GM19468 (cell line): ENCODE data around the gene CDC42EP5.
"Not testable (repeated sequence)": the region's sequence is repeated elsewhere in the genome, so short reads cannot be mapped to it uniquely, and the experiment has no call there.

Source experiments
- ATAC-seq: cut with Tn5 transposase; IDR thresholded peaks from one replicate; pipeline ENCODE4 v1.9.1; 2021; ENCODE audit warnings: mild to moderate bottlenecking, moderate library complexity, moderate number of reproducible peaks; ENCODE audit not compliant: unreplicated experiment; ENCODE audit errors: extremely low read depth

The CDC42EP5 gene

DNA sequence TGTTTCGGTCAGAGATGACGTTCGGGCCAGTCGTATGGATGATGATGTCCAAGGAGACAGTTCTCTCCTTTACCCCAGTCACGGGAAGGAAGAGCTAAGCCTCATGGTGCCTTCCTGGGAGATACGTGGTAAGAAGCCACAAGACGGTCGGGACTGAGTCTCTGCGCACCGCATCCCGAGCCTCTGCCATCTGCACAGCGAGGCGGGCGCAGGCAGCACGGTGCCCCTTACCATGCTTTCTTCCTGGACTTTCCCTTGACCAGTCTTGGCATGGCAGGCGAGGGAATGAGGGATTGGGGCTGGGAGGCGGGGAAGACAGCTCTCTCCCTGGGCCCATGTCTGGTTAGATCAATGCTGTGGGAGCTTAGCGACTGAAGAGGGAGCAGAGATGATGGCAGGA lies 19.5 kb upstream of the CDC42EP5 start:
- ATAC-seq, result no peak

- ATAC-seq, result no peak
Observed at GRCh38 chr19:54489766-54490165, 16.7 kb upstream of the CDC42EP5 start.

GRCh38 chr19:54489341-54489740 lies 16.2 kb upstream of the CDC42EP5 start:
- ATAC-seq, result no peak

DNA sequence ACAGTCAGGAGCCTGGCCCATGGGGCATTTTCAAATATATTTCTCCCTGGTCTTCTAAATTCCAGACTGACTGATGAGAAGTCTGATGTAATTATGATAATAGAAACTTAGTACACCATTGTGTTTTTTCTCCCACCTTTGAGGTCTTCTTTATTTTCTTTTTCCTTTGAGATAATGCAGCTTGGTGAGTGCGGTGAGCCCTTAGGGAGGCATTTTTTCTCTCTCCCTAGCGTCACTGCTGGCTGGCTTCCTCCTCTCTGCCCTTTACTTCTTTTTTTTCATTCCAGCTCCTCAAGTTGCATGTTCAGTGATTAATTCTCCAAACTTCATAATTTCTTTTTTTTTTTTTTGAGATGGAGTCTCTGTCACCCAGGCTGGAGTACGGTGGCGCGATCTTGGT lies 12.8 kb upstream of the CDC42EP5 start:
- no peak for ATAC-seq

DNA sequence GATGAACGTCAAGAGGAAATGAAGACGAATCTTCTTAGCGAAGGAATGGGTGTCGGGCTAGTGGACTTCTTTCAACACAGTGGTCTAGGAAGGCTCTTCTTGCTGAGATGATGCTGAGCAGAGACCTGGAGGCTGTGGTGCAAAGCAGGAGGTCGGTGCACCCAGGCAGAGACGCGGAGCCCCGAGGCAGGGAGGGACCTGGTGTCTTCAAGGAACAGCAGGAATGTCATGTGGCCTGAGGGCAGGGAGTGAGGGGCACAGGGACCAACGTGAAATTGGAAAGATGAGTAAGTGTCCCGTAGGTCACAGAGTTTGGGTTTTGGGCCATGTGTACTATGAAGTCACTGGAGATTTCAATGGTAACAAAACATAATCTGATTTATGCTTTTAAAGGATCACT lies 11.4 kb upstream of the CDC42EP5 start:
- ATAC-seq, result no peak

- ATAC-seq, result no peak
Observed at GRCh38 chr19:54482889-54483288, 9.8 kb upstream of the CDC42EP5 start.

- ATAC-seq, result no peak
Observed at GRCh38 chr19:54481326-54481930, 8.3 kb upstream of the CDC42EP5 start.

DNA sequence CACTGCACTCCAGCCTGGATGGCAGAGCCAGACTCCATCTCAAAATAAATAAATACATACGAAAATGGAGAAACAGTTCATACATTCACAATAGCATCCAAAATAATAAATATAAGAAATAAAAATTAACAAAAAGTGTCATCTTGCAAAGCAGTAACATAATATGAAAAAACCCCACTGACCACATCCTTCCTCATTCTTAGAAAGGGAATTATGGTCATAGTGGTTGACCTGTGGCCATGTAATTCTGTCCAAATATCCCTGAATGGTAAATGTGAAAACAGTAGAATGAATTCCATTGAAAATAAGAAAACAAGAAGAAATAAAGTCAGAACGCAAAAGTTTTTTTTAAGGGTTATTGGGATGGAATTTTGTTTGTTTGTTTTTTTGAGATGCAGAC lies 7.0 kb upstream of the CDC42EP5 start:
- no peak for ATAC-seq

DNA sequence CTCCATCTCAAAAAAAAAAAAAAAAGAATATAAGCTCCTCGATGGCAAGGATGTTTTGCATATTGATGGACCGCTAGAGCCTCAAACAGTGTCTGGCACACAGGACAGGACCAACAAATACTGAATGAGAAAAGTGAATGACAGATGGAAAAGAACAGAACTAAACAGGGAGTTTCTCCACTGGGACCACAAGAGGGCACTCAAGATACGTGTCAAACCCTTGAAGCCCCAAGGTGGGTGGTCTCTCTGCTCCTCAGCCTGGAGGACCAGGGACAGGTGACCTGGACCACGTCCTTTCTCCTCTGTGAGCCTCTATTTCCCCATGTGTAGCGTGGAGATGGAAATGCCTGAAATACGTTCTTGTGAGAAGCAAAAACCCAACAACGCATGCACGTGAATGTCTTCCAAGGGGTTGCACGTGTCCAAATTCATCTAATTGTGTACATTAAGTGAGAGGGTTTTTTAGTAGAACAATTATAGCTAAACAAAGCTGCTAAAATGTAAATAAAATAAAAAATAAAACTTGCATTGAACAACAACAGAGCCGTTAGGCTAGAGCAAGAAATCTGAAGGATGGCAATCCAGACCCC lies 5.7 kb upstream of the CDC42EP5 start:
- no peak for ATAC-seq

- ATAC-seq, result no peak
Observed at GRCh38 chr19:54477650-54478049, 4.6 kb upstream of the CDC42EP5 start.

- no peak for ATAC-seq
Observed at GRCh38 chr19:54475706-54476105, 2.6 kb upstream of the CDC42EP5 start.

GRCh38 chr19:54473892-54474372 lies 836 bp upstream of the CDC42EP5 start:
- ATAC-seq, result no peak

GRCh38 chr19:54470991-54471782 lies 1.9 kb downstream of the CDC42EP5 start:
- ATAC-seq, result no peak

- ATAC-seq, result no peak
Observed at GRCh38 chr19:54470276-54470887, 2.7 kb downstream of the CDC42EP5 start.

DNA sequence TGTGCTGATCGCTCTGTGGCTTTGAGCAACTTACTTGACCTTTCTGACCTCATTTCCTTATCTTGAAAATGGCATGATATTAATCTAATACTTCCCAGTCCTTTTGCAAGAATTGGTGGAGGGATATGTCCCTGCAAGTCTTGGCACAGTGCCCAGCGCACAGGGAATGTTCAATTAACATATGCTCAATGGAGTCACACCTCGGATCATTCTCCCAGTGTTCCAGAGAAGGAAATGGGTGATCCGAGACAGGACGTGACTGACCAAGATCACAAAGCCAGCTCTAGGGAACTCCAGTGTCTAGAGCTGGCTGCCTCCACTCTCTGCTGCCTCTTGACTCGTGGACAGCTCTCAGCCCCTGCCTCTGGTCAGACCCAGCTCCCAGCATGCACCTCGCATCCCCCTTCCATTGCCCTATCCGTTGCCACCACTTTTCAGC lies 3.6 kb downstream of the CDC42EP5 start:
- no peak for ATAC-seq

DNA sequence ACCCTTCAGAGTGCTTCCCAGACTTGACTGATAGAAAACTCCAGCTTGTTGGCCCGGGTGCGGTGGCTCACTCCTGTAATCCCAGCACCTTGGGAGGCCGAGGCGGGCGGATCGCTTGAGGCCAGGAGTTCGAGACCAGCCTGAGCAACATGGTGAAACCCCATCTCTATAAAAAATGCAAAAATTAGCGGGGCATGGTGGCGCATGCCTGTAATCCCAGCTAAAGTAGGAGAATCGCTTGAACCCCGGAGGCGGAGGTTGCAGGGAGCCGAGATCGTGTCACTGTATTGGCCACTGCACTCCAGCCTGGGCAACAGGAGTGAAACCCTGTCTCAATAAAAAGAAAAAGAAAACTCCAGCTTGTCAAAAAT lies 7.0 kb downstream of the CDC42EP5 start:
- not testable (repeated sequence) for ATAC-seq

DNA sequence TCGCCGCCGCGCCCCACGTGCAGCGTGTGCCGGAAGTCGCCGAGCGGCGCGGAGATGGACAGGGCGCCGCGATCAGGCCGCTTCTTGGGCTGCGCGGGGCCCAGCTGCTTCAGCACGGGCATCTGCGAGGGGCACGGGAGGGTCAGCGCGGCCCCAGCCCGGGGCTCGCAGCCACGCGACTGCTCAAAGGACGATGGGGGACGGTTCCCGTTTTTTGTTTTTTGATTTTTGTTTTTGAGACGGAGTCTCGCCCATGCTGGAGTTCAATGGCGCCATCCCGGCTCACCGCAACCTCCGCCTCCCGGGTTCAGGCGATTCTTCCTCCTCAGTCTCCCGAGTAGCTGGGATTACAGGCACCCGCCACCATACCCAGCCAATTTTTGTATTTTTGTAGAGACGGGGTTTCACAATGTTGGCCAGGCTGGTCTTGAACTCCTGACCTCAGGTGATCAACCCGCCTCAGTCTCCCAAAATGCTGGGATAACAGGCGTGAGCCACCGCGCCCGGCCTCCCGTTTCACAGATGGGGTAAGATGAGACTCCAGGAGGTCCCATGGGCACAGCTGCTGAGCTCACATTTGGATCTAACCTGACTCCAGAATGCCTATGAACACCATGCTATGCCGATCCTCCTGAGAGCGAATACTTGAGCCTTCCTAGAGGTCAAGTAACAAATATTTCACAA lies 7.5 kb downstream of the CDC42EP5 start:
- ATAC-seq, result no peak

DNA sequence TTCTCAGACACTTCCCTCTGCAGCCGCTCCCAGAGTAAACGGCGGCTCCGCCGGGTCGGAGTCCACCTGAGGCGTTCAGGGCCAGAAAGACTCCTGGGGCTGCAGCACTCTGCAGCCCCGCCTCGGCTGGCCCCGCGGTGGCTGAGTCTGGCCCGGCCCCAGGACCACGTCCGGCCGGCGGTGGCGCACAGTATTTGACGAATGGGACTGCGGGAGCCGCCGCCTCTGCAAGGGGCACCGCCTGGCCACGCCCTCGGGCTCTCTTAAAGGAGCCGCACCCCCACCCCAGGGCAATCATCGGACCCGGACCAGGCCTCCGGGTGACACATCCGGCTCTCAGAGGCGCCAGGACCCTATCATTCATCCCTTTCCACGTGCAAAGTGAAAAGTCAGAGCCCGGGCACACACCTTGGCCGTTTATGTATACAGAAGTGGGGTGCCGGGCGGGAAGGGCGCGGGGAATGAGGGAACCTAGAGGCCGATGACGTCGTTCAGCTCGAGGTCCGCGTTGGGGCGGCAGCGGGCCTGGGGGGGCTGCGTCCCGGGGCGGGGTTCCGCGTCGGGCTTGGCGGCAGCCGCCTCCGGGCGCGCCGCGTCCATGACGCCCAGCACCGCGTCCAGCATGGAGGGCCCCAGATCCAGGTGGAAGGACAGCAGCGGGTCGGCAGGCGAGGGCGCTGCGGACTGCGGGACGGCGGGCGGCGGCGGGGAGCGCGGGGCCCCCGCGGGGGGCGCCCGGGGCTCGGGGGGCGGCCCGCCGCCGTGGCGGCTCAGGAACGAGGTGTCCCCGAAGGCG lies 8.3 kb downstream of the CDC42EP5 start:
- peak; percentile 22 for ATAC-seq

- ATAC-seq, result peak; percentile 43
Observed at GRCh38 chr19:54464044-54464629, 9.0 kb downstream of the CDC42EP5 start.
